Suprapubic skin (tissue), 3 donors: ENCODE data around the gene RASGRP3.
"Not testable (repeated sequence)": the region's sequence is repeated elsewhere in the genome, so short reads cannot be mapped to it uniquely, and the experiment has no call there.

Experiments used
- CTCF ChIP-seq, 2 donors: fragments of 200-600 bp in 1 of 2; fragments of 450-650 bp in 1 of 2; sonication (generic) in 1 of 2; IDR thresholded peaks; one replicate each; pipeline ENCODE4 v1.5.1; 2016 to 2019; ENCODE audit warnings: antibody characterized with exemption in 2 of 2, mild to moderate bottlenecking in 1 of 2, moderate library complexity in 1 of 2
- EP300 ChIP-seq: sonication (generic); formaldehyde crosslinking; IDR thresholded peaks from one replicate; pipeline ENCODE4 v1.6.1; 2017; ENCODE audit warnings: antibody characterized with exemption
- POLR2A ChIP-seq, 2 donors: fragments of 450-650 bp; IDR thresholded peaks; one replicate each; pipeline ENCODE4 v1.6.1; 2017; ENCODE audit warnings: antibody characterized with exemption in 2 of 2, mild to moderate bottlenecking in 2 of 2, moderate library complexity in 2 of 2

GRCh38 chr2:33442052-33442451 lies 34.4 kb upstream of the RASGRP3 start:
- not testable (repeated sequence) for TF ChIP-seq CTCF (IDR thresholded peaks at IDR 0.05); POLR2A (IDR thresholded peaks at IDR 0.05); EP300
